IMR-90 (cell line): ENCODE results near the gene HPSE. TPM values are rescaled to one million over a fixed set of nuclear protein-coding genes. Genes with fewer than 3 reads are reported as not detected.

Source experiments
- ATAC-seq: fragments of 200-7000 bp; cut with Tn5 transposase; 2 replicates; pipeline ENCODE4 v1.9.1; 2020; ENCODE audit warnings: low read depth, mild to moderate bottlenecking, moderate library complexity
- BruUV-seq: library from RNA; stranded (reverse); fragments of 400-500 nt; replicated peaks from 2 replicates; lab custom pipeline; 2021; lab: Mats Ljungman, UMichigan
- CTCF ChIA-PET: fragments of 300-600 bp; formaldehyde crosslinking; extraction: SDS; loops from one replicate; lab custom pipeline; 2021; ENCODE audit warnings: antibody characterized with exemption; lab: Yijun Ruan, JAX
- POLR2A ChIA-PET: fragments of 300-600 bp; sonication (Branson Sonifier 250); formaldehyde crosslinking; loops from one replicate; lab custom pipeline; 2022; ENCODE audit warnings: antibody characterized with exemption; ENCODE audit not compliant: unreplicated experiment; lab: Charles Lee
- DNase-seq: peaks from one replicate; pipeline ENCODE4 v3.0.0; 2013
- H2AFZ ChIP-seq: replicated peaks from 2 replicates; pipeline ENCODE3; 2013; ENCODE audit warnings: low read length, mild to moderate bottlenecking; ENCODE audit not compliant: poor library complexity
- H2AK5ac ChIP-seq: 2 replicates; pipeline ENCODE4 v1.6.1; 2013; ENCODE audit warnings: low read depth, low read length, inconsistent platforms
- H2AK9ac ChIP-seq: replicated peaks from 2 replicates; pipeline ENCODE3; 2013; ENCODE audit warnings: mild to moderate bottlenecking, low read depth, low read length, moderate library complexity; ENCODE audit not compliant: poor library complexity
- H2BK120ac ChIP-seq: 2 replicates; pipeline ENCODE4 v1.6.1; 2013; ENCODE audit warnings: low read depth, low read length, inconsistent platforms
- H2BK15ac ChIP-seq: 3 replicates; pipeline ENCODE4 v1.6.1; 2013; ENCODE audit warnings: low read depth, low read length, inconsistent platforms
- H2BK20ac ChIP-seq: 2 replicates; pipeline ENCODE4 v1.6.1; 2013; ENCODE audit warnings: low read depth, mild to moderate bottlenecking, inconsistent platforms, low read length, moderate library complexity
- H2BK5ac ChIP-seq: 2 replicates; pipeline ENCODE4 v1.6.1; 2013; ENCODE audit warnings: mild to moderate bottlenecking, low read depth, low read length, inconsistent platforms; ENCODE audit not compliant: poor library complexity, severe bottlenecking
- H3K14ac ChIP-seq: replicated peaks from 2 replicates; pipeline ENCODE4 v1.6.1; 2013; ENCODE audit warnings: low read depth, low read length, inconsistent platforms
- H3K18ac ChIP-seq: 2 replicates; pipeline ENCODE4 v1.6.1; 2013; ENCODE audit warnings: low read depth, low read length, control low read depth
- H3K23ac ChIP-seq: 2 replicates; pipeline ENCODE4 v1.6.1; 2013; ENCODE audit warnings: low read depth, low read length, inconsistent platforms
- H3K27ac ChIP-seq: 2 replicates; pipeline ENCODE4 v1.5.1; 2013; ENCODE audit warnings: mild to moderate bottlenecking, control low read depth, low read length; ENCODE audit not compliant: insufficient read depth
- H3K27me3 ChIP-seq: 2 replicates; pipeline ENCODE4 v1.6.1; 2013; ENCODE audit warnings: low read length; ENCODE audit not compliant: control insufficient read depth, insufficient read depth
- H3K36me3 ChIP-seq: 2 replicates; pipeline ENCODE4 v1.6.1; 2013; ENCODE audit warnings: low read length, mixed read lengths; ENCODE audit not compliant: control insufficient read depth, insufficient read depth
- H3K4ac ChIP-seq: 2 replicates; pipeline ENCODE4 v1.6.1; 2013; ENCODE audit warnings: low read depth, low read length, inconsistent platforms
- H3K4me1 ChIP-seq: 2 replicates; pipeline ENCODE4 v1.6.1; 2013; ENCODE audit warnings: low read length, mixed read lengths; ENCODE audit not compliant: control insufficient read depth, insufficient read depth
- H3K4me2 ChIP-seq: 2 replicates; pipeline ENCODE4 v1.6.1; 2013; ENCODE audit warnings: low read depth, mild to moderate bottlenecking, control low read depth, low read length, moderate library complexity
- H3K4me3 ChIP-seq: 2 replicates; pipeline ENCODE4 v1.5.1; 2013; ENCODE audit warnings: low read depth, mild to moderate bottlenecking, control low read depth, low read length, moderate library complexity; ENCODE audit not compliant: insufficient read depth
- H3K56ac ChIP-seq: 2 replicates; pipeline ENCODE4 v1.6.1; 2013; ENCODE audit warnings: low read length, inconsistent platforms; ENCODE audit not compliant: insufficient read depth; ENCODE audit errors: extremely low read depth
- H3K79me1 ChIP-seq, 2 experiments: 2 replicates each; pipeline ENCODE4 v1.6.1; 2013; ENCODE audit warnings: low read length in 2 of 2, inconsistent platforms in 1 of 2, low read depth in 1 of 2
- H3K9ac ChIP-seq: 2 replicates; pipeline ENCODE4 v1.6.1; 2013; ENCODE audit warnings: low read depth, low read length, control low read depth
- H3K9me1 ChIP-seq: 2 replicates; pipeline ENCODE4 v1.6.1; 2013; ENCODE audit warnings: low read length, inconsistent platforms; ENCODE audit not compliant: insufficient read depth
- H3K9me3 ChIP-seq: 2 replicates; pipeline ENCODE4 v1.6.1; 2013; ENCODE audit warnings: low read length; ENCODE audit not compliant: control insufficient read depth, insufficient read depth
- H4K20me1 ChIP-seq: 2 replicates; pipeline ENCODE4 v1.6.1; 2013; ENCODE audit warnings: low read length, inconsistent platforms; ENCODE audit not compliant: insufficient read depth
- H4K5ac ChIP-seq: 2 replicates; pipeline ENCODE4 v1.6.1; 2013; ENCODE audit warnings: mild to moderate bottlenecking, low read depth, low read length, control low read depth
- H4K8ac ChIP-seq, 2 experiments: 2 replicates each; pipeline ENCODE4 v1.6.1; 2013; ENCODE audit warnings: low read depth in 2 of 2, low read length in 2 of 2, control low read depth in 1 of 2, inconsistent platforms in 1 of 2
- H4K91ac ChIP-seq: 2 replicates; pipeline ENCODE4 v1.6.1; 2013; ENCODE audit warnings: low read depth, low read length, inconsistent platforms; ENCODE audit not compliant: insufficient read depth
- CHD1 ChIP-seq: IDR thresholded peaks from 2 replicates; pipeline ENCODE4 v1.6.1; 2012; ENCODE audit warnings: low read depth, low read length, improper control_type of control experiment
- MAFK ChIP-seq: IDR thresholded peaks from 2 replicates; pipeline ENCODE4 v1.6.1; 2012; ENCODE audit warnings: low read depth, low read length, improper control_type of control experiment
- POLR2A ChIP-seq: IDR thresholded peaks from 2 replicates; pipeline ENCODE4 v1.6.1; 2012; ENCODE audit warnings: mild to moderate bottlenecking, low read depth, low read length
- RAD21 ChIP-seq: IDR thresholded peaks from 2 replicates; pipeline ENCODE4 v1.6.1; 2012; ENCODE audit warnings: low read length, improper control_type of control experiment
- RFX5 ChIP-seq: IDR thresholded peaks from 2 replicates; pipeline ENCODE4 v1.8.0; 2012; ENCODE audit warnings: low read depth, mild to moderate bottlenecking, low read length, moderate library complexity
- SMC3 ChIP-seq: fragments of 150-350 bp; IDR thresholded peaks from 2 replicates; pipeline ENCODE4 v1.6.1; 2016; ENCODE audit warnings: low read depth, mild to moderate bottlenecking, antibody characterized with exemption, low read length, moderate library complexity
- USF2 ChIP-seq: fragments of 150-350 bp; IDR thresholded peaks from 2 replicates; pipeline ENCODE4 v1.6.1; 2017; ENCODE audit warnings: mild to moderate bottlenecking, antibody characterized with exemption, low read length, low read depth
- WGBS, 2 experiments: methylation state at CpG; one replicate each; pipeline versions ENCODE4 v1.1.5 to v1.1.7; 2013; ENCODE audit warnings: missing lambda C conversion rate in 2 of 2; ENCODE audit not compliant: insufficient read length in 1 of 2; ENCODE audit errors: extremely low coverage in 2 of 2; 5-methylcytosine and 5-hydroxymethylcytosine counted together
- dilution Hi-C: fragments of 300-500 bp; cut with HindIII; formaldehyde crosslinking; loops from one replicate; pipeline ENCODE4 v1.14.3; 2018; ENCODE audit warnings: low sequenced_read_pairs; ENCODE audit not compliant: unreplicated experiment
- in situ Hi-C: fragments of 300-500 bp; cut with MboI; formaldehyde crosslinking; loops from 3 replicates; pipeline ENCODE4 v1.14.3; 2019; ENCODE audit warnings: low sequenced_read_pairs, inconsistent platforms, mixed read lengths
- intact Hi-C: fragments of 100-400 bp; cut with micrococcal nuclease; formaldehyde crosslinking; loops from 2 replicates; pipeline ENCODE4 v1.10.0; 2022
- polyA plus RNA-seq, 3 experiments: library from polyadenylated mRNA; depleted of rRNA; stranded (reverse); fragments of >200 nt; gene quantifications; 2 replicates each; pipeline ENCODE4 v1.2.3, GENCODE V29; 2012; ENCODE audit warnings: low replicate concordance in 1 of 3
- total RNA-seq: library from RNA; depleted of rRNA; stranded (reverse); fragments of >200 nt; gene quantifications from 2 replicates; pipeline ENCODE4 v1.2.3, GENCODE V29; 2012

The HPSE gene
- total and polyA plus RNA-seq, 2 of the 4 experiments (the other 2 are of a cell fraction) = under 0.01 to 0.09 TPM

GRCh38 chr4:83267121-83267829 lies 67.4 kb downstream of the HPSE start (continued):
- TF ChIP-seq POLR2A = no peak
- TF ChIP-seq RAD21 = no peak

DNA sequence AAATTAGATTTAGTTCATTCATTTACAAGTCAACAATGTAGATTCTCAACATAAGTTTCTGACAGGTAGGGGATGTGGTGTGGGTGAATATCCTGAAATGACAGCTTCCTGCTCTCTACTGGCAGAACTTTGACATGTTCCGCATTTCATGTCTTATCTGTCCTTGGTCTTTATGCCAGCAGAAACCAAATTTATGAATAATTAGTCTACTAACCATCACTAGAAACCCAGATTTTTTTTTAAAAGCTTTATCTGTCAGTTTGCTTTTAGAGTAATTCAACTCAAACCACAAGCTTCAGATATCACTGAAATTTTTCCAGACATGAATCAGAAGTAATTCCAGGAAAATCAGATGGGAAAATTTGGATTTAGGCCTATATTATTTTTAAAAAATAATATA lies 68.0 kb downstream of the HPSE start:
- Histone ChIP-seq H3K4me2 (0 out of 2 replicates have a peak overlapping the region, but pooled peaks have one; percentile 28), H3K9me1 (peaks cover 4% of the 10 kb centered on the region; the same call in 1 of the 2 replicates), H4K91ac (no peak overlapping the region), H3K27ac (no peak overlapping the region), H3K4me3 (no peak overlapping the region), H4K5ac (no peak overlapping the region), H2AFZ (no peak overlapping the region), H2BK120ac (no peak overlapping the region), H3K9ac (no peak overlapping the region), H3K4me1 (peaks cover 2% of the 10 kb centered on the region; the same call in 1 of the 2 replicates), H2BK5ac (no peak overlapping the region), H3K14ac (0 out of 2 replicates have a peak overlapping the region, but pooled peaks have one; percentile 73), H3K36me3 (peaks cover 2% of the 10 kb centered on the region; the same call in 1 of the 2 replicates), H2BK20ac (no peak overlapping the region), H3K18ac (peak overlapping the region; percentile 84; the same call in 1 of the 2 replicates), H4K20me1 (no peaks in the 10 kb centered on the region), H3K4ac (no peak overlapping the region; the same call in 1 of the 2 replicates), H2AK9ac (no peak overlapping the region), H3K56ac (no peak overlapping the region), H2AK5ac (no peak overlapping the region), H3K9me3 (no peaks in the 10 kb centered on the region), H2BK15ac (no peak overlapping the region), H4K8ac (0 out of 4 replicates have a peak overlapping the region, but pooled peaks of 1 of the 2 experiments have one; percentile 42), H3K27me3 (no peaks in the 10 kb centered on the region), H3K79me1 (no peaks in the 10 kb centered on the region), H3K23ac (no peak overlapping the region)
- no CpG with 5 or more reads among the region's 1 CpG for WGBS, 2 experiments
- POLR2A ChIA-PET = no interaction called here
- ATAC-seq (no peak), DNase-seq (no peak)
- in situ Hi-C loops = loop anchor here (10.0 kb wide), 1 partner anchor 822 kb away; no protein-coding TSS in a partner anchor
- dilution Hi-C loops = no loop called here
- TF ChIP-seq RFX5 (no peak), POLR2A (no peak), MAFK (no peak), USF2 (no peak), SMC3 (no peak), CHD1 (no peak), RAD21 (no peak)
- CTCF ChIA-PET = interaction anchor here (1.0 to 1.3 kb wide), 2 partner anchors 16 to 212 kb away, joined by 3 to 4 read pairs; no protein-coding TSS in a partner anchor
- no TSS peak for BruUV-seq
- intact Hi-C loops = no loop called here
